ENCODE data around the gene CNOT6. TPM values are rescaled to one million over a fixed set of nuclear protein-coding genes. Genes with fewer than 3 reads are reported as not detected.

CNOT6 gene
- total RNA-seq, 2 donors from 2014 or later = 18.4 to 20.1 TPM

GRCh38 chr5:180624587-180624986 is 130.4 kb downstream of the CNOT6 start:
- intact Hi-C loops (cut with DNase I) = no loop called here
- Histone ChIP-seq H3K27me3 (replicated peaks; ENCODE audit: insufficient read depth) (no peaks in the 10 kb centered on the region), H3K9me3 (no peaks in the 10 kb centered on the region), H3K4me1 (replicated peaks) (no peaks in the 10 kb centered on the region), H3K36me3 (no peaks in the 10 kb centered on the region), H3K4me3 (no peak overlapping the region), H3K27ac (no peak overlapping the region)
- TF ChIP-seq POLR2AphosphoS5 (IDR thresholded peaks at IDR 0.05) = no peak
- no peak for TF ChIP-seq CTCF (IDR thresholded peaks at IDR 0.05)
- TF ChIP-seq POLR2A (IDR thresholded peaks at IDR 0.05) = no peak
- no peak for DNase-seq (ENCODE audit: low spot score)
- WGBS = 48% methylated on average over 4 of the region's 5 CpGs

- Histone ChIP-seq H3K36me3 (no peaks in the 10 kb centered on the region), H3K4me3 (no peak overlapping the region), H3K27ac (no peak overlapping the region), H3K27me3 (replicated peaks; ENCODE audit: insufficient read depth) (no peaks in the 10 kb centered on the region), H3K9me3 (no peaks in the 10 kb centered on the region), H3K4me1 (replicated peaks) (no peaks in the 10 kb centered on the region)
- DNase-seq (ENCODE audit: low spot score) = no peak
- 85% methylated on average over 10 of the region's 10 CpGs for WGBS
- no peak for TF ChIP-seq POLR2AphosphoS5 (IDR thresholded peaks at IDR 0.05)
- intact Hi-C loops (cut with DNase I) = no loop called here
Observed at GRCh38 chr5:180625125-180625790, 131.1 kb downstream of the CNOT6 start.

- Histone ChIP-seq H3K27ac (no peak overlapping the region), H3K4me1 (replicated peaks) (no peaks in the 10 kb centered on the region), H3K9me3 (no peaks in the 10 kb centered on the region), H3K36me3 (no peaks in the 10 kb centered on the region), H3K27me3 (replicated peaks; ENCODE audit: insufficient read depth) (no peaks in the 10 kb centered on the region), H3K4me3 (no peak overlapping the region)
- intact Hi-C loops (cut with DNase I) = no loop called here
- no peak for TF ChIP-seq CTCF (IDR thresholded peaks at IDR 0.05)
- TF ChIP-seq POLR2A (IDR thresholded peaks at IDR 0.05) = no peak
- 88% methylated on average over 24 of the region's 25 CpGs for WGBS
- no peak for DNase-seq (ENCODE audit: low spot score)
Observed at GRCh38 chr5:180625791-180626660, 131.8 kb downstream of the CNOT6 start.

- H3K36me3 ChIP-seq = no peaks in the 10 kb centered on the region
- no peak overlapping the region for H3K4me3 ChIP-seq
- H3K27ac ChIP-seq = no peak overlapping the region
- no peak for DNase-seq (ENCODE audit: low spot score)
- H3K9me3 ChIP-seq = no peaks in the 10 kb centered on the region
- WGBS = 77% methylated on average over 15 of the region's 15 CpGs
- H3K4me1 ChIP-seq (replicated peaks) = no peaks in the 10 kb centered on the region
- TF ChIP-seq CTCF (IDR thresholded peaks at IDR 0.05) = no peak
- no peak for TF ChIP-seq POLR2A (IDR thresholded peaks at IDR 0.05)
- TF ChIP-seq POLR2AphosphoS5 (IDR thresholded peaks at IDR 0.05) = no peak
- intact Hi-C loops (cut with DNase I) = no loop called here
- H3K27me3 ChIP-seq (replicated peaks; ENCODE audit: insufficient read depth) = no peaks in the 10 kb centered on the region
Observed at GRCh38 chr5:180626661-180627385, 132.6 kb downstream of the CNOT6 start.

GRCh38 chr5:180627386-180628120 is 133.4 kb downstream of the CNOT6 start:
- DNase-seq (ENCODE audit: low spot score) = no peak
- WGBS = 85% methylated on average over 10 of the region's 12 CpGs
- no peak overlapping the region for H3K27ac ChIP-seq
- H3K4me1 ChIP-seq (replicated peaks) = no peaks in the 10 kb centered on the region
- H3K36me3 ChIP-seq = no peaks in the 10 kb centered on the region
- H3K9me3 ChIP-seq = no peaks in the 10 kb centered on the region
- intact Hi-C loops (cut with DNase I) = no loop called here
- TF ChIP-seq CTCF (IDR thresholded peaks at IDR 0.05) (no peak), POLR2A (IDR thresholded peaks at IDR 0.05) (no peak), POLR2AphosphoS5 (IDR thresholded peaks at IDR 0.05) (no peak)
- no peak overlapping the region for H3K4me3 ChIP-seq
- H3K27me3 ChIP-seq (replicated peaks; ENCODE audit: insufficient read depth) = no peaks in the 10 kb centered on the region

Measured in prostate gland (tissue), 2 donors.